ENCODE measurements around the gene TMPRSS13. TPM values are rescaled to one million over a fixed set of nuclear protein-coding genes. Genes with fewer than 3 reads are reported as not detected.

The TMPRSS13 gene
- polyA plus RNA-seq, 1 experiment, result not detected

DNA sequence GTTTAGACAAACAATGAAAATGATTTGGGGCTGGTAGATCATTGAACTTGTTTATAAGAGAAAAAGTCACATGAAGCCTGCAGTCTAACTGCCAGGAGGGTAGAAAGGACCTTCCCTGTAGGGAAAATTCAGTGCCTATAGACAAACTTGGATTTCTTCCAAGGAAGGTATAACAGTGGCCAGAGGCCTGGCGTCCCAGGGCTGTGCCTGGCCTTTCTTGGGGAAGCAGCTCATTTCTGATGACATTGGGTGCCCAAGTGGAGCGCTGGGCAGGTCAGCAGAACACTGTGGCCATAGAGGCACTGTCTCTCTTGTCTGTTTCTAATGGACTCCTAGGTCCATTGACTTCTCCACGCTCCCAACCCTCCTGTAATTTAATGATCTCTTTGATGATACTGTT is 46.1 kb downstream of the TMPRSS13 start:
- Histone ChIP-seq H3K9me3 (ENCODE audit: control insufficient read depth, insufficient read depth, low read length) (no peaks in the 10 kb centered on the region), H3K4me3 (ENCODE audit: low read depth, low read length) (no peak overlapping the region), H3K27ac (ENCODE audit: low read depth, low read length) (no peak overlapping the region), H3K27me3 (ENCODE audit: control insufficient read depth, insufficient read depth, low read length) (peaks cover 4% of the 10 kb centered on the region)
- DNase-seq (ENCODE audit: low read depth, low spot score), result no peak
- ChIA-PET POLR2A (no interaction called here), CTCF (interaction anchor here (1.1 to 1.6 kb wide), 2 partner anchors 22 to 66 kb away, joined by 3 to 4 read pairs; no protein-coding TSS in a partner anchor)
- TF ChIP-seq, protein P1, sequence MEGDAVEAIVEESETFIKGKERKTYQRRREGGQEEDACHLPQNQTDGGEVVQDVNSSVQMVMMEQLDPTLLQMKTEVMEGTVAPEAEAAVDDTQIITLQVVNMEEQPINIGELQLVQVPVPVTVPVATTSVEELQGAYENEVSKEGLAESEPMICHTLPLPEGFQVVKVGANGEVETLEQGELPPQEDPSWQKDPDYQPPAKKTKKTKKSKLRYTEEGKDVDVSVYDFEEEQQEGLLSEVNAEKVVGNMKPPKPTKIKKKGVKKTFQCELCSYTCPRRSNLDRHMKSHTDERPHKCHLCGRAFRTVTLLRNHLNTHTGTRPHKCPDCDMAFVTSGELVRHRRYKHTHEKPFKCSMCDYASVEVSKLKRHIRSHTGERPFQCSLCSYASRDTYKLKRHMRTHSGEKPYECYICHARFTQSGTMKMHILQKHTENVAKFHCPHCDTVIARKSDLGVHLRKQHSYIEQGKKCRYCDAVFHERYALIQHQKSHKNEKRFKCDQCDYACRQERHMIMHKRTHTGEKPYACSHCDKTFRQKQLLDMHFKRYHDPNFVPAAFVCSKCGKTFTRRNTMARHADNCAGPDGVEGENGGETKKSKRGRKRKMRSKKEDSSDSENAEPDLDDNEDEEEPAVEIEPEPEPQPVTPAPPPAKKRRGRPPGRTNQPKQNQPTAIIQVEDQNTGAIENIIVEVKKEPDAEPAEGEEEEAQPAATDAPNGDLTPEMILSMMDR (IDR thresholded peaks at IDR 0.05; ENCODE audit: low read depth, low read length), result no peak

GRCh38 chr11:117882311-117882905 is 46.8 kb downstream of the TMPRSS13 start:
- POLR2A ChIA-PET, result no interaction called here
- Histone ChIP-seq H3K27ac (ENCODE audit: low read depth, low read length) (no peak overlapping the region), H3K27me3 (ENCODE audit: control insufficient read depth, insufficient read depth, low read length) (peaks cover 6% of the 10 kb centered on the region), H3K9me3 (ENCODE audit: control insufficient read depth, insufficient read depth, low read length) (no peaks in the 10 kb centered on the region), H3K4me3 (ENCODE audit: low read depth, low read length) (no peak overlapping the region)
- TF ChIP-seq, protein P1 (IDR thresholded peaks at IDR 0.05; ENCODE audit: low read depth, low read length), result no peak
- CTCF ChIA-PET, result interaction anchor here (1.1 to 1.6 kb wide), 2 partner anchors 22 to 65 kb away, joined by 3 to 4 read pairs; no protein-coding TSS in a partner anchor
- DNase-seq (ENCODE audit: low read depth, low spot score), result no peak

GRCh38 chr11:117881217-117881616 is 48.0 kb downstream of the TMPRSS13 start:
- TF ChIP-seq, protein P1 (IDR thresholded peaks at IDR 0.05; ENCODE audit: low read depth, low read length), result no peak
- no peak for DNase-seq (ENCODE audit: low read depth, low spot score)
- CTCF ChIA-PET, result interaction anchor here (1.0 kb wide), 1 partner anchor 62 kb away, joined by 4 read pairs; no protein-coding TSS in a partner anchor
- Histone ChIP-seq H3K27ac (ENCODE audit: low read depth, low read length) (no peak overlapping the region), H3K9me3 (ENCODE audit: control insufficient read depth, insufficient read depth, low read length) (no peaks in the 10 kb centered on the region), H3K27me3 (ENCODE audit: control insufficient read depth, insufficient read depth, low read length) (peaks cover 16% of the 10 kb centered on the region), H3K4me3 (ENCODE audit: low read depth, low read length) (no peak overlapping the region)
- POLR2A ChIA-PET, result no interaction called here

DNA sequence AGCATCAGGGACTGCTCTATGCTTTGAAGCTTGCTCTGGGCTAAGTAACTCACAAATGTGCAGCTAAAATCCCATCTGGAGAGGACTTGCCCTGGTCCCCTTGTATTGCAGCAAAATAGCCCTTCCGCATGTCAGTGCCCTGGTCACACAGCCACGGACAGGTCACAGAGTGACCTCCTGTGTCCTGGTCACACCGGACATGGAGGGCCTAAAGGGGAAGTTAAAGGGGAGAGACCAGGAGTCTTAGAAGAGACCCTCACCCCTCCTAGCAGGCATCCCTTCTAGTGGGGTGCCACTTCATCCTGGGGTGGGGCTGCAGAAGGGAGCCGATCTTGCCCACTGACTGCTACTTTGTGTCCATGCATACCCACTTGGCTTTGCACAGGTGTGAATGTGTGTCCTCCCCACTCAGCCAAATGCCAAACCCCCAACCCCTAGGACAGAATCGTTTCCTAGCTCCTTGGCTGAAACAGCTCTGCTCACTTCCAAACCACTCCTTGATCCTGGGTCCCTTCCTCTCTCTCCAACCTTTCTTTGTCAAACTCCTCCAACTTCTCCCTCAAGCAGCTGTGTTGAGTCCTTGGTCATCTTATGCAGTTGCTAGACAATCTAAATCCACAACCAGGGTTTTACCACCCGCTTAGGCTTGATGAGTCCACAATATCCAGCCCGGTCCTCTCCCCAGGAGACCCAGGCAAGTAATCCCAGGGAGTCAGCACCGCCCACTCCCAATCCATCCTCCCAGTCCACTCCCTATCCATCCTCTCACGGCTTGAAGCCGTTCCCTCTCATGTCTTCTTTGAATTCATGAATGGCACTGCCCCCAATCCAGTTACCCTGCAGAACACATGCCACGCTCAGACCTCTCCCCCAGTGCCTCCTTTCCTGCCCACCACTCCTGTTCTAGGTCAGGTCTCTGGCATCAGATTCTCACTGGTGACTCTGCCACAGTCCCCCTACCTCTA is 49.4 kb downstream of the TMPRSS13 start:
- ChIA-PET POLR2A (no interaction called here), CTCF (no interaction called here)
- Histone ChIP-seq H3K4me3 (ENCODE audit: low read depth, low read length) (no peak overlapping the region), H3K9me3 (ENCODE audit: control insufficient read depth, insufficient read depth, low read length) (no peaks in the 10 kb centered on the region), H3K27ac (ENCODE audit: low read depth, low read length) (no peak overlapping the region), H3K27me3 (ENCODE audit: control insufficient read depth, insufficient read depth, low read length) (peaks cover 30% of the 10 kb centered on the region)
- TF ChIP-seq, protein P1 (IDR thresholded peaks at IDR 0.05; ENCODE audit: low read depth, low read length), result no peak
- DNase-seq (ENCODE audit: low read depth, low spot score), result no peak

All from AG04450 (cell line).